ENCODE results near the gene ABCD1.

DNA sequence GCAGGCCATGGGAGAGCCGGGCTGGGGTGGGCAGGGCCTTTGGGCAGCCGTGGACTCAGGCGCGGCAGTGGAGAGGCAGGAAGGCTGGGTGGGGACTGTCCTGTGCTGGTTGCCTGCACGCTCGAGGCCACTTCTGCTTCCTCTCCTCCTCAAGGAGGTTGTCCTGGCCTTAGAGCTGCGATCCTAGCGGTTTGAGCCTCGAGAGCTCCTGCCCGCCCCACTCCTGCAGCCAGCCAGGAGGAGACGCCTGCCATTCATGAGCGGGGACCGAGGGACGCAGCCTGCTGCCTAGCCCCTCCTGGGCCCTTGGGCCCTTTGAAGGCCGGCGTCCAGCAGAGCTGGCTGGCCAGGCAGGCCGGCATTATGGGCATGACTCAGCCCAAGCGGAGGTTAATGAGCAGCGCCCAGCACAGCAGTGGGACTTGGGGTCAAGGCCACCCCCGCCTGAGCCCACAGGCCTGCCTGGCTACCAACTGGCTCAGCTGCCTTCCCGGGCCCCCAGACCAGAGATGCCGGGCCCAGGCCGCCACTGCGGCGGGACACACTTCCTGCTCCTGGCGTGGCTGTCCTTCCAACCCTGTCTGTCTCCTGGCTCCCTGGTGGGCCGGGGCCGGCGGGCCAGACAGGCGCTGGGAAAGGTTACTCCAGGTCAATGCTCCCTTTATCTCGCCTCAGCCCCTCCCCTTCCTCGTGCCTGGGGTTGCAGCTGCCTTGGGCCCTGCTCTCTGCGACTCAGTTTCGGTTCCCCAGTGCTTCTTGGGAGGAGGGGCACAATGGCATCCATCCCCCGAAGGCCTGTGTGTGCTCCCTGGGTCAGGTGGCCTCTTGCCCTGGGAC lies 1.8 kb downstream of the ABCD1 start:
- no peak for TF ChIP-seq CTCF (IDR thresholded peaks at IDR 0.05)
- no peak for TF ChIP-seq EP300 (IDR thresholded peaks at IDR 0.05)
- no peak for TF ChIP-seq POLR2A (IDR thresholded peaks at IDR 0.05)

All from ovary (tissue), 3 donors.